Measurements from ENCODE around the gene CABLES2. TPM values are rescaled to one million over a fixed set of nuclear protein-coding genes. Genes with fewer than 3 reads are reported as not detected.

CABLES2 gene
- total RNA-seq, 1 donor from 2014 or later = 6.9 TPM

DNA sequence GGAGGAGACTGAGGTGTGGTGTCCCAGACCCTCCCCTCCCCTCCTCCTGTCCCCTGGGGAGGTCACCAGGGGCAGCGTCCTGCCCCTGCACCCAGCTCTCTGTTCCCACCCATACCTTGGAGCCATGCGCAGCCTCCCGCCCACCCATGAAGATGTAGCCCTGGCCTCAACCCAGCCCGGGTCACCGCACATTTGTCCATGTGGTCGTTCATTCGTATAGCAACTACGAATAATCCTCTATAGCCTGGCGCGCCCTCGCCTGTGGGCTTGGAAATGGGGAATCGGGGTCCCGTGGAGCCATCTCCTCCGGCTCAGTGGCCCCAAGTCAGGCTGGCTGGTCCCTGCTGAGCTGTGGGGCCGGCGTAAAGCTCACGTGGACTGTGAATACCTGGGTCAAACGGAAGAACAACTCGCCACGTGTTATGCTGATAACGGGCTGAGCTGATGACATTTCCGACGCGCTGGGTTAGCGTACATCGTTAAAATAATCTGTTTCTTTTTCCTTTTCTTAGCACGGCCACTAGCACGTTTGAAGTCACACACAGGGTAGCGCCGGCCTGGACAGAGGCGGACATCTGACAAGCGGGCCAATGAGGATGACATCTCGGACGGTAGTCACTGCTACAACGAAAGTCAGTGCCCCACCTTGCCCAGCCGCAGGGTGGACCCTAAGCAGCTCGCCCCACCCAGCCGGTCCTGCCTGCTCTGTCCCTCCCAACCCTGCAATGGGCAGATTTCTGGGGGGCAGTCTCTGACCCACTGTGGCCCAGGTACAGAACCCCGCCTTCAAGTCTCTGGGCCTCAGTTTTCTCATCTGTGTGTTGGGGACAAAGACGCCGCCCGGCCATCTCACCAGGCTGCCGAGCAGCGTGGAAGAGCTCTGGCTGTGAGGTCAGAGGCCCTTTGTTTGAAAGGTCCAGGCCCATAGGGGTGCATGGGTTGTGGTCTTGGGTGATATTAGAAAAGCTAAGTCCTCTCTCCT, 40.1 kb upstream of the CABLES2 start:
- DNase-seq (ENCODE audit: low read depth) = no peak
- TF ChIP-seq, protein P1, sequence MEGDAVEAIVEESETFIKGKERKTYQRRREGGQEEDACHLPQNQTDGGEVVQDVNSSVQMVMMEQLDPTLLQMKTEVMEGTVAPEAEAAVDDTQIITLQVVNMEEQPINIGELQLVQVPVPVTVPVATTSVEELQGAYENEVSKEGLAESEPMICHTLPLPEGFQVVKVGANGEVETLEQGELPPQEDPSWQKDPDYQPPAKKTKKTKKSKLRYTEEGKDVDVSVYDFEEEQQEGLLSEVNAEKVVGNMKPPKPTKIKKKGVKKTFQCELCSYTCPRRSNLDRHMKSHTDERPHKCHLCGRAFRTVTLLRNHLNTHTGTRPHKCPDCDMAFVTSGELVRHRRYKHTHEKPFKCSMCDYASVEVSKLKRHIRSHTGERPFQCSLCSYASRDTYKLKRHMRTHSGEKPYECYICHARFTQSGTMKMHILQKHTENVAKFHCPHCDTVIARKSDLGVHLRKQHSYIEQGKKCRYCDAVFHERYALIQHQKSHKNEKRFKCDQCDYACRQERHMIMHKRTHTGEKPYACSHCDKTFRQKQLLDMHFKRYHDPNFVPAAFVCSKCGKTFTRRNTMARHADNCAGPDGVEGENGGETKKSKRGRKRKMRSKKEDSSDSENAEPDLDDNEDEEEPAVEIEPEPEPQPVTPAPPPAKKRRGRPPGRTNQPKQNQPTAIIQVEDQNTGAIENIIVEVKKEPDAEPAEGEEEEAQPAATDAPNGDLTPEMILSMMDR (IDR thresholded peaks at IDR 0.05; ENCODE audit: insufficient read depth, low read length, poor library complexity, severe bottlenecking) = no peak
- Histone ChIP-seq H3K4me3 (ENCODE audit: low read depth, low read length) (no peak overlapping the region), H3K36me3 (ENCODE audit: control insufficient read depth, insufficient read depth, low read length) (no peaks in the 10 kb centered on the region), H3K27me3 (ENCODE audit: control insufficient read depth, insufficient read depth, low read length) (peaks cover 30% of the 10 kb centered on the region)

DNA sequence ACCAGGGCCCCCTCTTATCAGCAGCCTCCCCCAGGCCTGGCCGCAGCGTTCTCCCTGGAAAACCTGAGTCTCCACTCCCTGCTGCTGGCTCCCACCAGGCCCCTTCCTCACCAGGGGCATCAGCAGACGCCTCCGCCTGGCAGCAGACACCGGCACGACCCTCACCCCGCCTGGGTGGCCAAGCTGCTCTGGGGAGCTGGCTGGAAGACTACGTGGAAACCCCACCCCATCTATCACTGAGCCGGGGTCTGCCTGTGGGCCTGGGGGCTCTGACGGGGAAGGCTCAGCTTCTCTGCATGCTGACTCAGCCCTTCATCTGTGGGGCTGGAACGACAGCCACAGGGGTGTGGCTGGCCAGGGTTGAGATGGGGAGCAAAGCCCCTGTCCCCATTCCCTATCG, 39.4 kb upstream of the CABLES2 start:
- Histone ChIP-seq H3K4me3 (ENCODE audit: low read depth, low read length) (no peak overlapping the region), H3K36me3 (ENCODE audit: control insufficient read depth, insufficient read depth, low read length) (no peaks in the 10 kb centered on the region), H3K27me3 (ENCODE audit: control insufficient read depth, insufficient read depth, low read length) (peaks cover 33% of the 10 kb centered on the region)
- TF ChIP-seq, protein P1 (IDR thresholded peaks at IDR 0.05; ENCODE audit: insufficient read depth, low read length, poor library complexity, severe bottlenecking) = no peak
- no peak for DNase-seq (ENCODE audit: low read depth)

DNA sequence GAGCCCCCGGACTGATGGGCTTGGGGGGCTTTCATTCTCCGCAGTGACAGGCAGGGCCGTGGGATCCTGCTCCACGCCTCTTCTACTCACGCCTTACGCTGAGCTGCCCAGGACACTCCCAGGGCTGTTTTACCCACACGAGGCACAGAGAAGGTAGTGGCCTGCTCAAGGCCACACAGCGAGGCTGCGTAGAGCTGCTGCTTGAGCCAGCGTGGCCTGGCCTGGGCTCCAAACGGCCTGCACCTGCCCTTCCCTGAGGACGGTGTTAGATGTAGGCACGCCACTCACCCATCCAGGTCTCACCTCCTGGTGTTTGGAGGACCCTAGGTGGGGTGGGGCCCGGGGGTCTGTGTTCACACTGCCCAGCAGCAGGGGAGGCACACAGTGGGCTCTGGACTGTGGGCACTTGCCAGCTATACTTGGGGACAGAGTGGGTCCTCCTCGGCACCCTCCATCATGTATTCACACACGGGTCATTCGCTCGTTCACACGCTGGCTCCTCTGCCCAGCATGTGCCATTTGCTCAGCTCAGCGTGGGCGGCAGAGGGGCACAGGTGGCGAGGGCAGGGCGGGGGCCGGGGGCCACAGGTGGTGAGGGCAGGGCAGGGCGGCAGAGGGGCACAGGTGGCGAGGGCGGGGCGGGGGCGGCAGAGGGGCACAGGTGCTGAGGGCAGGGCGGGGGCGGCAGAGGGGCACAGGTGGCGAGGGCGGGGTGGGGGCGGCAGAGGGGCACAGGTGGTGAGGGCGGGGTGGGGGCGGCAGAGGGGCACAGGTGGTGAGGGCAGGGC, 38.7 kb upstream of the CABLES2 start:
- Histone ChIP-seq H3K27me3 (ENCODE audit: control insufficient read depth, insufficient read depth, low read length) (peaks cover 36% of the 10 kb centered on the region), H3K36me3 (ENCODE audit: control insufficient read depth, insufficient read depth, low read length) (no peaks in the 10 kb centered on the region), H3K4me3 (ENCODE audit: low read depth, low read length) (no peak overlapping the region)
- DNase-seq (ENCODE audit: low read depth) = no peak
- TF ChIP-seq, protein P1 (IDR thresholded peaks at IDR 0.05; ENCODE audit: insufficient read depth, low read length, poor library complexity, severe bottlenecking) = no peak

DNA sequence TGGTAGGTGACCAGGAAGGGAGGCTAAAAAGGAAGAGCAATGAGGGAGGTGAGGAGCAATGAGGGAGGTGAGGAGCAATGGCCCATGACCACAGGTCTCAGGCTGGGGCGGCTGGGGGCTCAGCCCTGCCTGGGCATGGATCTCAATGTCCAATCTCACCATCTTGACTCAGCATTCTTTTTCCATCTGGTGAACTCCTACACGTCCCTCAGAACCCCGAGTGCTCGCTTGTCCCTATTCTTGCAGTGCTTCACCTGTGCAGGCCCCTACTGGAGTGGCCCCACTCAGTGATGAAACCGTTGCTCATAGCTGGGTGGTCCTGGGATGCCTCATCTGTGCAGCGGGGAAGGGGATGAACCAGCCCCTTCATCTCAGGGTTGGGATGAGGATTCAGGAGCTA, 37.2 kb upstream of the CABLES2 start:
- H3K27me3 ChIP-seq (ENCODE audit: control insufficient read depth, insufficient read depth, low read length) = peaks cover 35% of the 10 kb centered on the region
- no peaks in the 10 kb centered on the region for H3K36me3 ChIP-seq (ENCODE audit: control insufficient read depth, insufficient read depth, low read length)
- no peak for DNase-seq (ENCODE audit: low read depth)
- TF ChIP-seq, protein P1 (IDR thresholded peaks at IDR 0.05; ENCODE audit: insufficient read depth, low read length, poor library complexity, severe bottlenecking) = no peak
- no peak overlapping the region for H3K4me3 ChIP-seq (ENCODE audit: low read depth, low read length)

DNA sequence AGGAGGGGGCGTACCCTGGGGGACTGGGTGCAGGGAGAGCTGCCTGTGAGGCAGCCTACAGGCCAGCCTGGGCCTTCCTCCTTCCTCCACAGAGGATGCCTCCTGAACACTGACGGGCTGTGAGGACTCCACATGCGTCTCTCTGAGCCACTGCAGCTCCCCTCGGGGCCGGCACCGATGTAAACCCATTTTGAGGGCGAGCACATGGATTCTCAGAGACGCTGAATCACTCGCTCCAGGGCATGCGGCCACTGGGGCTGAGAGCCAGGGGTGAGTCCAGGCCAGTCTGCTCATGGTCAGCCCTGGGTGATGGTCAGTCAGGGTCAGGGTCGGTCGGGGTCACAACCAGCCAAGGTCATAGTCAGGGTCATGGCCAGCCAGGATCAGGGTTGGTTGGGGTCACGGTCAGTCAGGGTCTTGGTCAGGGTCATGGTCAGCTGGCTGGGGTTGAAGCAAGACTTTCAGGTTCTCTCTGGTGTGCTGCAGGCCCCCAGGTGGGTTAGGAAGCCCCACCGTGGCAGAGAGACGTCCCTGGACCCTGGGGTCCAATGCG, 35.0 kb upstream of the CABLES2 start:
- Histone ChIP-seq H3K36me3 (ENCODE audit: control insufficient read depth, insufficient read depth, low read length) (no peaks in the 10 kb centered on the region), H3K4me3 (ENCODE audit: low read depth, low read length) (no peak overlapping the region), H3K27me3 (ENCODE audit: control insufficient read depth, insufficient read depth, low read length) (peaks cover 25% of the 10 kb centered on the region)
- TF ChIP-seq, protein P1 (IDR thresholded peaks at IDR 0.05; ENCODE audit: insufficient read depth, low read length, poor library complexity, severe bottlenecking) = no peak
- DNase-seq (ENCODE audit: low read depth) = no peak
